Activated CD4-positive, alpha-beta T cell treated with anti-CD3 and anti-CD28 coated beads, Interleukin-10, Interleukin-2, amounts not matched to agents 100 ng/mL and 50 ng/mL, durations not matched to agents 16 hours and 8 hours (primary cell): Measurements from ENCODE around the gene CNNM2.

Source experiments
- DNase-seq: peaks from one replicate; pipeline ENCODE4 v3.0.0-alpha.2; 2020

Gene CNNM2

GRCh38 chr10:103077491-103078308 is 159.6 kb downstream of the CNNM2 start:
- DNase-seq: no peak

GRCh38 chr10:103078309-103078615 is 160.2 kb downstream of the CNNM2 start:
- no peak for DNase-seq

GRCh38 chr10:103078676-103079075 is 160.6 kb downstream of the CNNM2 start:
- no peak for DNase-seq

- no peak for DNase-seq
Measured at GRCh38 chr10:103079100-103079499, 161.0 kb downstream of the CNNM2 start.

- no peak for DNase-seq
Measured at GRCh38 chr10:103079946-103080345, 161.9 kb downstream of the CNNM2 start.

- DNase-seq: no peak
Measured at GRCh38 chr10:103080891-103081581, 162.9 kb downstream of the CNNM2 start.

GRCh38 chr10:103082683-103083082 is 164.6 kb downstream of the CNNM2 start:
- no peak for DNase-seq

GRCh38 chr10:103083266-103083976 is 165.3 kb downstream of the CNNM2 start:
- DNase-seq: no peak

- no peak for DNase-seq
Measured at GRCh38 chr10:103083977-103084320, 165.9 kb downstream of the CNNM2 start.

- DNase-seq: no peak
Measured at GRCh38 chr10:103086261-103086660, 168.2 kb downstream of the CNNM2 start.

GRCh38 chr10:103086799-103087198 is 168.7 kb downstream of the CNNM2 start:
- no peak for DNase-seq

- DNase-seq: no peak
Measured at GRCh38 chr10:103089493-103089892, 171.4 kb downstream of the CNNM2 start.

- no peak for DNase-seq
Measured at GRCh38 chr10:103090911-103091310, 172.8 kb downstream of the CNNM2 start.

- DNase-seq: no peak
Measured at GRCh38 chr10:103095005-103095404, 176.9 kb downstream of the CNNM2 start.

- DNase-seq: no peak
Measured at GRCh38 chr10:103096130-103096529, 178.0 kb downstream of the CNNM2 start.

GRCh38 chr10:103098240-103098639 is 180.1 kb downstream of the CNNM2 start:
- DNase-seq: no peak

GRCh38 chr10:103100620-103101019 is 182.5 kb downstream of the CNNM2 start:
- DNase-seq: no peak

- DNase-seq: no peak
Measured at GRCh38 chr10:103102195-103102594, 184.1 kb downstream of the CNNM2 start.

GRCh38 chr10:103103989-103104388 is 185.9 kb downstream of the CNNM2 start:
- DNase-seq: no peak

- no peak for DNase-seq
Measured at GRCh38 chr10:103104721-103105120, 186.6 kb downstream of the CNNM2 start.

- no peak for DNase-seq
Measured at GRCh38 chr10:103105462-103105861, 187.4 kb downstream of the CNNM2 start.

- DNase-seq: no peak
Measured at GRCh38 chr10:103106539-103106938, 188.4 kb downstream of the CNNM2 start.

GRCh38 chr10:103109821-103110220 is 191.7 kb downstream of the CNNM2 start:
- DNase-seq: no peak

- no peak for DNase-seq
Measured at GRCh38 chr10:103110407-103110806, 192.3 kb downstream of the CNNM2 start.
